H1 (cell line): ENCODE measurements around the gene MEI1. TPM values are rescaled to one million over a fixed set of nuclear protein-coding genes. Genes with fewer than 3 reads are reported as not detected.
A peak's percentile ranks its signal among the peaks of the same experiment; 100 is the strongest.

ENCODE experiments used
- CHD1 ChIP-seq: IDR thresholded peaks from 2 replicates; pipeline ENCODE4 v1.6.1; 2012; ENCODE audit warnings: low read depth, low read length, improper control_type of control experiment
- CHD7 ChIP-seq: fragments of 300-600 bp; sonication (generic); IDR thresholded peaks from 2 replicates; pipeline ENCODE4 v1.7.1; 2012; ENCODE audit warnings: low read length, moderate library complexity, mild to moderate bottlenecking, inconsistent platforms; ENCODE audit not compliant: insufficient replicate concordance
- GTF2F1 ChIP-seq: IDR thresholded peaks from 2 replicates; pipeline ENCODE4 v1.6.1; 2012; ENCODE audit warnings: low read depth, low read length, improper control_type of control experiment, borderline replicate concordance
- KDM5A ChIP-seq: fragments of 200-600 bp; IDR thresholded peaks from 2 replicates; pipeline ENCODE4 v1.7.1; 2012; ENCODE audit warnings: mild to moderate bottlenecking, low read length, inconsistent platforms, mixed read lengths
- PHF8 ChIP-seq: fragments of 200-600 bp; sonication (generic); conservative IDR thresholded peaks from 2 replicates; pipeline ENCODE4 v1.7.1; 2012; ENCODE audit warnings: low read depth, mild to moderate bottlenecking, inconsistent platforms, low read length, moderate library complexity
- SIN3A ChIP-seq, 2 experiments: IDR thresholded peaks in 1 of 2; conservative IDR thresholded peaks in 1 of 2; 2 replicates each; pipeline ENCODE4 v1.6.1; 2011 to 2012; ENCODE audit warnings: low read length in 2 of 2, improper control_type of control experiment in 1 of 2, low read depth in 1 of 2, mild to moderate bottlenecking in 1 of 2
- SP2 ChIP-seq: IDR thresholded peaks from 2 replicates; pipeline ENCODE4 v1.6.1; 2012; ENCODE audit warnings: mild to moderate bottlenecking, low read length, inconsistent platforms
- TAF1 ChIP-seq: IDR thresholded peaks from 2 replicates; pipeline ENCODE4 v1.6.1; 2011; ENCODE audit warnings: mild to moderate bottlenecking, low read depth, low read length
- polyA plus RNA-seq, 7 experiments: library from polyadenylated mRNA; depleted of rRNA in 3 of 7; stranded (reverse) in 5 of 7; unstranded in 2 of 7; fragments of >200 nt in 5 of 7; fragments of 200-250 nt in 2 of 7; gene quantifications; 1 replicate in 5 of 7; 2 replicates in 1 of 7; 4 replicates in 1 of 7; pipeline versions ENCODE4 v1.2.1 to v1.2.3, GENCODE V29; 2011 to 2013; ENCODE audit warnings: missing spikeins in 2 of 7, mixed read lengths in 2 of 7
- total RNA-seq: library from RNA; stranded (reverse); fragmentation: NEBNext Ultra II Directional; extraction: Animal tissue kit (Norgen Biotek cat#: 25700); gene quantifications from 2 replicates; pipeline ENCODE4 v1.2.1, GENCODE V29; 2021
- TF ChIP-seq, protein P1 (sequence below): IDR thresholded peaks from 2 replicates; pipeline ENCODE4 v1.6.1; 2011; ENCODE audit warnings: low read depth, mild to moderate bottlenecking, low read length; ENCODE audit not compliant: insufficient read depth

MEI1 gene
- total and polyA plus RNA-seq, 2 of the 8 experiments (the other 6 are each of a cell fraction or from before 2014, with no cell fraction given): 0.27 to 0.54 TPM

DNA sequence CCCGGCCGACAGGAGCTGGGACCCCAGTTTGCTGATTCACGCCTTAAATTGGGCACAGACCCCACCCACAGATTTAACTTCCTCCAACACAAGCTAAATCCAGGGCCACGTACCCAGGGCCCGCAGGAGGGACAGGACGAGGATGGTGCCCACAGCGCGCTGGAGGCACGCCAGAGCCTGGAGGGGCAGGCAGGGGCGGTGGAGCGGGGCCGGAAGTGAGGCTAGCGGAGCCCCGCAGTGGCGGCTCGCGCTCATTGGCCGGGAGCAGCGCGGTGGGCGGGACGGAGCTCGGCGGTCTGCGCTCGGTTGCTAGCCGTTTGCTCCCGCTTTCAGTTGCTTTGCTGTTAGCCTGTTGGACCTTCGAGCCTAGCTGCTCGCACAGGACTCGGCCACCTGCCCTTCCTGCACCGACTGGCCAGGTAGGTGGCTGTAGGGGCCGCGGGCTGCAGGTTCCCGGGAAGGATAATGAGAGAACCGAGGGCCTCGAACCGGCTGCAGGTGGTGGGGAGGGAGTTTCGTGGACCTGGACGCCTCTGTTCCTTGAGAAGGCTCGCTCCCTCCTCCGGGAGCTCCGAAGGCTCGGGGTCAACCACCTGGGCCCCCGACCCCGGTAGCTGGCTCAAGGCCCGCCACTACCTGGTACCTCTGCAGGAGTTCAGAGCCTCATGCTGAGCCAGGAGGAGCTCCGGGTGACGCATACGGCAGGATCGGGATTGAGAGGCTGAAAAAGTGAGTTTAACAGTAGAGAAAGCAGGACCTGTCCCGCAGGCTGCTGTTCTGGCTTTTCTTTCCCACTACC lies 101.2 kb downstream of the MEI1 start, which contains the start of gene CCDC134 (continued):
- TF ChIP-seq, protein P1, sequence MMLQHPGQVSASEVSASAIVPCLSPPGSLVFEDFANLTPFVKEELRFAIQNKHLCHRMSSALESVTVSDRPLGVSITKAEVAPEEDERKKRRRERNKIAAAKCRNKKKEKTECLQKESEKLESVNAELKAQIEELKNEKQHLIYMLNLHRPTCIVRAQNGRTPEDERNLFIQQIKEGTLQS: no peak
- TF ChIP-seq CHD7 (no peak), SIN3A (conservative IDR thresholded peaks at IDR 0.05 in 1 of 2, IDR thresholded peaks at IDR 0.05 in 1 of 2; ENCODE audit: low read depth in 1 of 2, low read length in 2 of 2) (0 out of 4 replicates have a peak, but pooled peaks have one; percentile 10 to 32), SP2 (no peak; the same call in 1 of the 2 replicates), KDM5A (no peak), GTF2F1 (peak; percentile 76; the same call in 1 of the 2 replicates), PHF8 (peak; percentile 73; the same call in 1 of the 2 replicates), CHD1 (no peak), TAF1 (peak; percentile 96)
